Stimulated activated CD4-positive, alpha-beta T cell treated with anti-CD3 and anti-CD28 coated beads, Interleukin-12 subunit alpha, Interleukin-12 subunit beta, amount 100 ng/mL, for 48 hours (primary cell): ENCODE data around the gene PRICKLE3.

Source experiments
- DNase-seq, 3 donors: peaks; one replicate each; pipeline ENCODE4 v3.0.0-alpha.2; 2020; ENCODE audit warnings: low read depth in 2 of 3, low spot score in 1 of 3

The PRICKLE3 gene

GRCh38 chrX:49206543-49206942, 20.4 kb upstream of the PRICKLE3 start:
- DNase-seq, result no peak

- no peak for DNase-seq
Measured at GRCh38 chrX:49205443-49205842, 19.3 kb upstream of the PRICKLE3 start.

GRCh38 chrX:49204709-49205108, 18.5 kb upstream of the PRICKLE3 start:
- no peak for DNase-seq

- no peak for DNase-seq
Measured at GRCh38 chrX:49204017-49204416, 17.8 kb upstream of the PRICKLE3 start.

GRCh38 chrX:49203536-49203935, 17.4 kb upstream of the PRICKLE3 start:
- DNase-seq, result no peak

- DNase-seq, result no peak
Measured at GRCh38 chrX:49202022-49202421, 15.8 kb upstream of the PRICKLE3 start.

- peak; percentile 74 to 82 (median 78) for DNase-seq
Measured at GRCh38 chrX:49199906-49200771, 14.0 kb upstream of the PRICKLE3 start, which contains the start of gene SYP. Gene SYP, minus strand, starts transcription at chrX:49200193. Its CDS starts 7 bp downstream, at chrX:49200186.

GRCh38 chrX:49199315-49199595, 13.1 kb upstream of the PRICKLE3 start:
- no peak for DNase-seq

- no peak for DNase-seq
Measured at GRCh38 chrX:49198540-49199314, 12.6 kb upstream of the PRICKLE3 start.

GRCh38 chrX:49197543-49198087, 11.4 kb upstream of the PRICKLE3 start:
- DNase-seq, result no peak

- no peak for DNase-seq
Measured at GRCh38 chrX:49193542-49193964, 7.4 kb upstream of the PRICKLE3 start.

- peak in 1 of 3 donors; percentile 54 for DNase-seq
Measured at GRCh38 chrX:49192722-49193328, 6.7 kb upstream of the PRICKLE3 start.

GRCh38 chrX:49191574-49192011, 5.4 kb upstream of the PRICKLE3 start:
- DNase-seq, result no peak

- peak; percentile 72 to 76 (median 75) for DNase-seq
Measured at GRCh38 chrX:49190821-49191573, 4.8 kb upstream of the PRICKLE3 start.

GRCh38 chrX:49189606-49190005, 3.4 kb upstream of the PRICKLE3 start:
- DNase-seq, result no peak

- no peak for DNase-seq
Measured at GRCh38 chrX:49188468-49189076, 2.4 kb upstream of the PRICKLE3 start.

- DNase-seq, result no peak
Measured at GRCh38 chrX:49187526-49187925, 1.4 kb upstream of the PRICKLE3 start.

- no peak for DNase-seq
Measured at GRCh38 chrX:49187028-49187394, 838 bp upstream of the PRICKLE3 start.

- DNase-seq, result no peak
Measured at GRCh38 chrX:49184294-49185281, 1.6 kb downstream of the PRICKLE3 start.
